Cardiac muscle cell (in vitro differentiated cells and primary cell): Measurements from ENCODE around the gene U2SURP. TPM values are rescaled to one million over a fixed set of nuclear protein-coding genes. Genes with fewer than 3 reads are reported as not detected.

Source experiments
- DNase-seq, 2 donors: peaks; one replicate each; pipeline versions ENCODE4 v3.0.0 to v3.0.0-alpha.2; 2010 to 2017; ENCODE audit warnings: low read depth in 1 of 2, low spot score in 1 of 2
- H3K27ac ChIP-seq: fragments of 200-600 bp; sonication (generic); 2 replicates; pipeline ENCODE4 v1.5.1; 2016
- H3K27me3 ChIP-seq: fragments of 200-600 bp; sonication (generic); 2 replicates; pipeline ENCODE4 v1.6.0; 2016; ENCODE audit warnings: control low read depth
- H3K36me3 ChIP-seq: fragments of 200-600 bp; sonication (generic); 2 replicates; pipeline ENCODE4 v1.5.1; 2016; ENCODE audit warnings: control low read depth
- H3K4me1 ChIP-seq: fragments of 200-600 bp; sonication (generic); 2 replicates; pipeline ENCODE4 v1.8.1; 2017; ENCODE audit warnings: low read depth, mild to moderate bottlenecking, mixed run types
- H3K4me3 ChIP-seq: fragments of 200-600 bp; sonication (generic); 2 replicates; pipeline ENCODE4 v1.5.1; 2016; ENCODE audit warnings: mild to moderate bottlenecking
- H3K9me3 ChIP-seq: fragments of 200-600 bp; sonication (generic); 2 replicates; pipeline ENCODE4 v1.5.1; 2017; ENCODE audit warnings: low read depth, mild to moderate bottlenecking, control low read depth
- CTCF ChIP-seq: IDR thresholded peaks from 2 replicates; pipeline ENCODE4 v1.5.1; 2012; ENCODE audit warnings: low read depth, mild to moderate bottlenecking, low read length
- polyA plus RNA-seq: library from polyadenylated mRNA; unstranded; fragments of >200 nt; fragmentation: Nextera tagmentation; extraction: Ambion mirVana; gene quantifications from 2 replicates; pipeline ENCODE4 v1.2.1, GENCODE V29; 2016
- total RNA-seq: library from RNA; depleted of rRNA; stranded (reverse); fragments of >200 nt; gene quantifications from 2 replicates; pipeline ENCODE4 v1.2.3, GENCODE V29; 2016

Gene U2SURP
- total and polyA plus RNA-seq, 2 experiments from 2014 or later = 66.4 to 89.0 TPM

- no peaks in the 10 kb centered on the region for H3K27me3 ChIP-seq
- H3K4me1 ChIP-seq = no peaks in the 10 kb centered on the region
- no peaks in the 10 kb centered on the region for H3K9me3 ChIP-seq
- no peak overlapping the region for H3K27ac ChIP-seq
- H3K4me3 ChIP-seq = no peak overlapping the region
- DNase-seq = no peak
- no peak for TF ChIP-seq CTCF
- H3K36me3 ChIP-seq = no peaks in the 10 kb centered on the region
These were observed 94.4 kb downstream of the U2SURP start for GRCh38 chr3:143095813-143096212.

GRCh38 chr3:143098032-143098764 lies 96.8 kb downstream of the U2SURP start:
- H3K36me3 ChIP-seq = no peaks in the 10 kb centered on the region
- DNase-seq = no peak
- H3K9me3 ChIP-seq = no peaks in the 10 kb centered on the region
- H3K4me3 ChIP-seq = no peak overlapping the region
- TF ChIP-seq CTCF = no peak
- peaks cover 5% of the 10 kb centered on the region for H3K4me1 ChIP-seq
- no peaks in the 10 kb centered on the region for H3K27me3 ChIP-seq
- H3K27ac ChIP-seq = no peak overlapping the region

- no peak for TF ChIP-seq CTCF
- Histone ChIP-seq H3K9me3 (no peaks in the 10 kb centered on the region), H3K4me3 (no peak overlapping the region), H3K36me3 (no peaks in the 10 kb centered on the region), H3K4me1 (peaks cover 5% of the 10 kb centered on the region), H3K27me3 (no peaks in the 10 kb centered on the region), H3K27ac (no peak overlapping the region)
- DNase-seq = no peak
These were observed 97.8 kb downstream of the U2SURP start for GRCh38 chr3:143099210-143099609.

- no peaks in the 10 kb centered on the region for H3K9me3 ChIP-seq
- TF ChIP-seq CTCF = no peak
- no peak overlapping the region for H3K4me3 ChIP-seq
- H3K27me3 ChIP-seq = no peaks in the 10 kb centered on the region
- no peak for DNase-seq
- H3K4me1 ChIP-seq = peaks cover 5% of the 10 kb centered on the region
- no peak overlapping the region for H3K27ac ChIP-seq
- H3K36me3 ChIP-seq = no peaks in the 10 kb centered on the region
These were observed 98.3 kb downstream of the U2SURP start for GRCh38 chr3:143099690-143100089.

- Histone ChIP-seq H3K4me1 (peaks cover 5% of the 10 kb centered on the region), H3K9me3 (no peaks in the 10 kb centered on the region), H3K27me3 (no peaks in the 10 kb centered on the region), H3K27ac (no peak overlapping the region), H3K4me3 (no peak overlapping the region), H3K36me3 (no peaks in the 10 kb centered on the region)
- TF ChIP-seq CTCF = no peak
- DNase-seq = no peak
These were observed 99.1 kb downstream of the U2SURP start for GRCh38 chr3:143100451-143100850.
